NCI-H2107 (cell line): Measurements from ENCODE around the gene FMN1.

ENCODE experiments used
- DNase-seq: peaks from one replicate; lab custom pipeline; 2025; lab: John Stamatoyannopoulos, UW

FMN1 gene

GRCh38 chr15:32826685-32827084 is 367.8 kb downstream of the FMN1 start:
- no peak for DNase-seq

- no peak for DNase-seq
These were observed 369.3 kb downstream of the FMN1 start for GRCh38 chr15:32825219-32825618.

DNA sequence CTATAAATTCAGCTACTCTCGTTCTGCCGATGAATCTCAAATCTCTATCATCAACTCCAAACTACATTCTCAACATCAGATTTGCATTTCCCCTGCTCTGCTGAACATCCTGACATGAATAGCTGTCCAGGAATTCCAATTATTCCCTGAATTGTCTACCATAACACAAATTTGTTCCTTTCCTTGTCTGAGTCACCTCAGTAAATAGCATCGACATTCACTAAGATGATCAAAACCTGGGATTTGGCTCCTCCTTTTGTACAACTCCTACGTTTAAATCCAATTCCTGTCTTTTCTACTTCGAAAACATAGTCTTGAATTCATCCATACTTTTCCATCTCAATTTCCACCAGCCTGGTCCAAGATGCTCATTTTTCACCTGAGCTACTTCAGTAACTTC is 369.7 kb downstream of the FMN1 start:
- no peak for DNase-seq

GRCh38 chr15:32823750-32824149 is 370.8 kb downstream of the FMN1 start:
- DNase-seq: no peak

- no peak for DNase-seq
These were observed 371.8 kb downstream of the FMN1 start for GRCh38 chr15:32822739-32823138.

DNA sequence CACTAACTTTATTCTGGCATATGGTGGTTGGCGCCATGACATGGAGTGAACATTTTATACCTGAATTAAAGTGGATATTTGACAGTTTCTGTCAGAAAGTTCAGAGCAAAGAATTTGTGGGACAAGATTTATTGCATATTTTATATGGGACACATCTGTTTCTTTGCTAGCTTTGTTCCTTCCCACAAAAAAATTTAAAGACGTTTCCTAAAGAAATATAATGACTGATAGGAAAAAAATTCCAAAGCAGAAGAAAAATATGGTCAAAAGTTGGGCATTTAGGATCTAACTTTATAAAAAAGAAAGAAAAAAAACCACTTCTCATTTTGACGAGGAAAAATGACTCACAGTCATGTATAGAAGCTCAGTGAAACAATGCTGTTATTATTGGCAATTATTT is 375.1 kb downstream of the FMN1 start:
- no peak for DNase-seq

DNA sequence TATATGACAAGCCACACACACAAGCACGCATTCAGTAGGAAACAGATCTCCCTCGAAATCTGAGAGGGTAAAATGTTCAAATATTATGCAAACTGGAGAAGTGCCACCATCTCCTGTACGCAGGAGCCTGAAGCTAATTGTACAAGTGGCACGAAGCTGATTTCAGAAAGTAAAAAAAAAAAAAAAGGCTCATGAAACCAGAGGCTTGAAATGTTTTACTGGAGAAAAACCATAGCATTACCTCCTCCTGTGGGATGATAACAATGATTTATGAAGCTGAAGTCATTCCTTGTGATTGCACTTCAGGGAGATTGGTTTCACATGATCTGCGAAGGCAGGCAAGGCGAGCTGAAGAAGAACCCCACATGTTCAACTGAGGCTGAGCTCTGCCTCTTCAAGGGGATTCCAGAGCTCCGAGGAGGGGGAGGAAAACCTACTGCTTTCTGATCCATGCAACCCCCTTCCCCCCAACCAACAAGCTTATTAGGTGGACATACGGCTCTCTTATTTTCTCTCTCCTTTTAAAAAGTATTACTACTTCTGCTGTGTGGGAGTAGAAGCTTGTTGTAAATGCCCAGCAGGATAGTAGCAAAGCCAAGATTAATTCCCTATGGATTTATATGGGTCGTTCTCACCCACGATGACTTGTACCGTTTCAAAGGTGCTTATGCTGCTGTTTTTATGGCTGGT is 375.6 kb downstream of the FMN1 start:
- DNase-seq: peak; percentile 14

- DNase-seq: no peak
These were observed 376.9 kb downstream of the FMN1 start for GRCh38 chr15:32817577-32817976.

- DNase-seq: no peak
These were observed 387.2 kb downstream of the FMN1 start for GRCh38 chr15:32807331-32807730.

DNA sequence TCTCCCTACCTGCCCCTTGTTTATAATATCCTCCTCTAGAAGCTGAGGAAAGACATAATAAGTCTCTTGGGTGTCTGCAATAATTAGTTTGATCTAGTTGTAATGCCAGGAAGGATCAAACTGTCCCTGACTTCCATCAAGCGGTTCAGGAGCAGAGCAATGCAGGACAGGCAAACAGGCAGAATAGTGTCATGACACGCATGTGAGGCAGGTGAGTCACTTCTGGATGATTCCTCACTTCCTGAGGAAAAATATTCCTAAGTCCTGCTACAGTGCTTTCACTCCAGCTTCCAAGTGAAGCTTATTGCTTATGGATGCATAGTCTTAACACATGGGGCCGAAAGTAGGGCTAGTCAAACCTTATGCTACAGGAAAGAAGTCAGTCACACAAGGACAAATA is 390.9 kb downstream of the FMN1 start:
- no peak for DNase-seq

- no peak for DNase-seq
These were observed 392.1 kb downstream of the FMN1 start for GRCh38 chr15:32802286-32802936.

DNA sequence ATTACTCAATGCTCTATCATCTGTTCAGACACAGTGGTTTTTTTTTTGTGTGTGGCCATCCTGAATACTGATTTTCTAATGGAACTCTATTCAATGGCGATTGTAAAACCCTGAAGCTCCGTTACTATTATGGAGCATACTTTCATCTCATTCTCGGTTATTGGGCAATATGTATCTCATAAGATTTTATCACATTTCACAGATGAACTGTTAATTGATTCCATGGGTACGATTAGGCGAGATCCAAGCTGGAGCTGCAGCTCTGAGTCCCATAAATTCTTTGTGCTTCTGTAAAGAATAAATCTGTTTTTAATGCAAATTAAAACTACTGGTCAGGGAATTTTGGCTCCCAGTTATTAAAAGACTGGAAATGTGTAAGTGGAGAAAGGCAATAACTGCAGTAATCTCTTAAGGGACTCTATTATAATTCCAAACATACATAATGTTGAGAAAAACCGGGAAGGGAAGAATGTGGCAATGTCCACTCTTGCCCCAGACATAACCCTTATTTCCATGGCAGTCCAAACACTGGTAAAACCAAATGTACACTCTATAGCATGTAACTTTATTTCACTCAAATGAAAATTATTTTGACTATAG is 394.5 kb downstream of the FMN1 start:
- DNase-seq: no peak

DNA sequence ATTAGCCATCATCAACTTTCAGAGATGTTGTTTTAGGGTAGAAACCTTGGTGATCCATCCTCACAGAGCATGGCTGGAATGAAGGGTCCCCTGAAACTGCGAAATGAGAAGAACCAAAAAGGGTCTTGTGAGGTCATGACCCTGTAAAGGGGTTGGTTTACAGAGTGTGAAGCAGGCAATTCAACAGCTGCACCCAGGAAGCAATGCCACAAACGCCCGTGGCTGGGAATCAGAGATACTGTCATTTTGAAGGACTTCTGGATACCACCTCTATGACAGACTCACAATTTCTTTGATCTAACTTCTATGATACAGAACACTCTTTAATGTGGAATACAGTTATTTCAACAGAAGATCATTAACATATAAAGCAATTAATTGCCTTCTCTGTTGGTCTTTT is 397.7 kb downstream of the FMN1 start:
- DNase-seq: no peak

DNA sequence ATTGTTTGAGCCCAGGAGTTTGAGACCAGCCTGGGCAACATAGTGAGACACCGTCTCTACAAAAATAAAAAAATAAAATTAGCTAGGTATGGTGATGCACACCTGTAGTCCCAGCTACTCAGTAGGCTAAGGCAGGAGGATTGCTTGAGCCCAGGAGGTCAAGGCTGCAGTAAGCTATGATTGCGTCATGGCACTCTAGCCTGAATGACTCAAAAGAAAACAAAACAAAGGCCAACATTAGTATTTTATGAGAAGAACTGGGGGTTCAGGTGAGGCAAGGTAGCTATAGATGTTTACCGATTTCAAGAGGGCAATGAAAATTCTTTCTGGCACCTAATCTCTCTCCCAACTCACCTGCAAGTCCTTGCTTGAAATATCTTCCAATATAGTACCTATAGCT is 399.5 kb downstream of the FMN1 start:
- DNase-seq: no peak

GRCh38 chr15:32792436-32792835 is 402.1 kb downstream of the FMN1 start:
- DNase-seq: no peak

GRCh38 chr15:32790352-32790999 is 404.0 kb downstream of the FMN1 start:
- no peak for DNase-seq

GRCh38 chr15:32787949-32788348 is 406.6 kb downstream of the FMN1 start:
- DNase-seq: no peak

- no peak for DNase-seq
These were observed 407.6 kb downstream of the FMN1 start for GRCh38 chr15:32786906-32787305.

DNA sequence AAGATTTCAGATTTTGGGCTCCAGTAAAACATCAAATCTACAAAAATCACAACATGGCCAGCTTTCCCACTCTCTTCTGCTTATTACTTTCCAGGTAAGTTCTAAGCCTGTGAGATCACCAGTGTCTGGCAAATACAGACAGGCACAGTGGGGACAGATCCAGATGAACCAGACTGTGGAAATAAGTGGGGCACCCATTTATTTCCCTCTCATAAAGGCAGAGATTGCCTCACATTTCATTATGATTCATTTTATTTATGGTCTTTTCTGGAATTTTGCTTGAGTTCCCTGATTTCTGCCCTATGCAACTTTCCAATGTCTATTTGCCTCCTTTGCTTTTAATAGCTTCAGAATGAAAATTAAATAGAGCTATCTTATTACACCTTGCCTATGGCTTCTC is 409.9 kb downstream of the FMN1 start:
- no peak for DNase-seq

DNA sequence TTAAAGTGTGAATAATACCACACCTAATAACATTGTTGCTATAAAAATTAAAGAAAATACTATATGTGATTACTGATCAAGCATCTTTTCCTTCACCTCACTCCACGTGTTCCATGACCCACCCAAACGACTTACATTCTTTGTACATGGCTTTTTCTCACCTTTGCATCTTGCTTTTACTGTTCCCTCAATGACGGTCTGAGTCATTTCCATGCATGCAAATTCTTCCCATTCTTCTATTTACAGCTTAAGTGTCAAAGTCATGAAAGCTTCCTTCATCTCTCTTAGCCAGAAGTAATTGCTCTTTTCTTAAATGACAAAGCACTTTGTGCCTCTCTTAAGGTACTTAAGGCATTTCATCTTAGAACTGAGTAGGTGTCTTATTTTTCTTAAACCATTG is 412.7 kb downstream of the FMN1 start:
- no peak for DNase-seq

DNA sequence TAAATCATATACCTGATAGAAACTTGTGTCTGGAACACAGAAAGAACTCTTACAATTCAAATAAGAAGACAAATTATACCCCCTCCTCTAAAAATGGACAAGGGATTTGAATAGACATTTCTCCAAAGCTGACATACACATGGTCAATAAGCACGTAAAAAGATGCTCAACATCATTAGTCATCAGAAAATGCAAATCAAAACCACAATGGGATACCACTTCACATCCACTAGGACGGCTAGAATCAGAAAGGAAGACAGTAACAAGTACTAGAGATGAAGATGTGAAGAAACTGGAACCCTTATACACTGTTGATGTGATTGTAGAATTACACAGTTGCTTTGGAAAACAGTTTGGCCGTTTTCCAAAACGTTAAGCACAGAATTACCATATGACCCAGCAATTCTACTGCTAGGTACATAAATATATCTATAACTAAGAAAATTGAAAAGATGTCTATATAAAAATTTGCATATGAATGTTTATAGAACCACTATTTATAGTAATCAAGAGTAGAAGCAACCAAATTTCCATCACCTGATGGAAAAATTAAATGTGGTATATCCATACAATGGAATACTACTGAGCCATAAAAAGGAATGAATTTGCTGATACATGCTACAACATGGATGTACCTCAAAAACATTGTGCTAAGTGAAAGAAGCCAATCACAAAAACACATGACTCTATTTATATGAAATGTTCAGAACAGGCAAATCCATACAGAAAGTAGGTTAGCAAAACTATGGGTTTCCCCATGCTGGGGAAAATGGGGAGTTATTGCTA is 415.9 kb downstream of the FMN1 start:
- no peak for DNase-seq

DNA sequence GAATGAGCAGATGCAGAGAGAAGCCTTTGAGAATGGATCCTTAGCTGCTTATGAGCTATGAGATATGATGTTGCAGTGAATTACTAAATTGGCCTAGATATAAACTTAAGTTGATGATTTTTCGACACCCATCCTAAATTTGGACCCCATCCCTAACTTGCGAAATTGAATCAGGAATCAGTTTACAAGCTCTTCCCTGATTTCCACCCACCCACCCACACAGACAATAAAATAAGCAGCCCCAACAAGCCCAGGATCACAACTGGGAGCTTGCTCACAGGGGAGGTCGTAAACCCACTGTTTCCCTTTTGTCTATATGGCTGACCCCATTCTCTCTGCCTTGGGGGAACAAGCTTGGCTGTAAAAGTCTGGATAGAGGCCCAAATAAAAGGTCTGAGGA is 419.4 kb downstream of the FMN1 start:
- no peak for DNase-seq
